Stimulated activated CD4-positive, alpha-beta T cell treated with anti-CD3 and anti-CD28 coated beads, Interleukin-15, amount 100 ng/mL, for 1 hour (primary cell): ENCODE measurements around the gene ZNF839.
"Not testable (repeated sequence)": the region's sequence is repeated elsewhere in the genome, so short reads cannot be mapped to it uniquely, and the experiment has no call there.

Source experiments
- DNase-seq, 2 donors: peaks; one replicate each; pipeline ENCODE4 v3.0.0-alpha.2; 2020; ENCODE audit warnings: low read depth in 1 of 2, low spot score in 1 of 2

ZNF839 gene

DNA sequence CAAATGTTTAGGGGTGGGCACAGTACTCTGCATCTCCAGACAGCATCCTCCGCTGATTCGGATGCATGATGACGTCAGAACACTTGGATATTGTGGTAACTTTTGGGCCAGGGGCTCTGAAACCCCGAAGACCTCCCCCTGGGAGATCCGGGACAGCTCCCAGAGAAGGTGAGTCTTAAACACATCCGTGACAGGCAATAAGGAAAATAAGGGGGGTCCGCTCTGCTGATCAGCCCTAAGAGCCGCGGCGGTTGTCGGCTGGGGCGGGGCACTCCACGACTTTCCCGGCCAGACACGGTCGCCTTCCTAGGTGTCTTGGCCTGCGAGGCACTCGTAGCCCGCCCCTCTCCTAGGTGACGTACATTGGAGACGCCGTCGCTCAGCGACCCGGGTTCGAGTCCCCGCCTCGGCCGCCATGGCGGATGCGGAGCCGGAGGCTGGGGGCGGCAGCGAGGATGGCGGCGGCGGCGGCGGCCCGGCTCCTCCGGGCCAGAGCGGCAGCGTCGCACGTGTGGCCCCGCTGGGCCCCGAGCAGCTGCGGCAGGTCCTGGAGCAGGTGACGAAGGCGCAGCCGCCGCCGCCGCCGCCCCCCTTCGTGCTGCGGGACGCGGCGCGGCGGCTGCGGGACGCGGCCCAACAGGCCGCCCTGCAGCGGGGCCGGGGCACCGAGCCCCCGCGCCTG is at the start of gene ZNF839:
Gene ZNF839, plus strand, starts transcription at position 396 of the 682 bp plus-strand sequence. Its CDS starts 20 bp downstream, at position 416.
- peak; percentile 88 to 96 for DNase-seq

DNA sequence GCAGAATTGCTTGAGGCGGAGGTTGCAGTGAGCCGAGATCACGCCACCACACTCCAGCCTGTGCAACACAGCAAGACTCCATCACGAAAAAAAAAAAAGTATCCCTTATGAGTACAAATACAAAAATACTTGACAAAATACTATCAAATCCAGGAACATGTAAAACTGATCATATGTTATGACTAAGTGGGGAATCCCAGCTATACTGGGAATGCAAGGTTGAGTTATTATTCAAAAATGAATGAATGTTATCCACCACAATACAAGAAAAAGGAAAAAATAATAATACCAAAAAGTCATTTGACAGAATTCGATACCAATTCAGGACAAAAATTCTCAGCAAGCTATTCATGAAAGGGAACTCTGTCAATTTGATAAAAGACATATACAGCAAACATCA is 47.2 kb upstream of the ZNF839 start:
- DNase-seq = no peak

DNA sequence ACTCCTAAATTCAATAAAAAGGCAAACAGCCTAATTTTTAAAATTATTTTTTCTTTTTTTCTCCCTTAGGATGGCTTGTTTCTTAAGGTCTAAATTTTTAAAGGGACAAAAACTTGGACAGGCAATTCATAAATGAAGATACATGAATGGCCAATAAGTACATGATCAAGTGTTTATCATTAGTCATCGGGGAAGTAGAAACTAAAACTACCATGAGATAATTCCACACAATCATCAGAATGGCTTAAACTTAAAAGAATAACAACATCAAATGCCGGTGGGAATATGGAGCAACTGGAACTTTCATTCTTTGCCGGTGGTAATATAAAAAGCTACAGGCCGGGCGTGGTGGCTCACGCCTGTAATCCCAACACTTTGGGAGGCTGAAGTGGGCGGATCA is 43.7 kb upstream of the ZNF839 start:
- no peak for DNase-seq

DNA sequence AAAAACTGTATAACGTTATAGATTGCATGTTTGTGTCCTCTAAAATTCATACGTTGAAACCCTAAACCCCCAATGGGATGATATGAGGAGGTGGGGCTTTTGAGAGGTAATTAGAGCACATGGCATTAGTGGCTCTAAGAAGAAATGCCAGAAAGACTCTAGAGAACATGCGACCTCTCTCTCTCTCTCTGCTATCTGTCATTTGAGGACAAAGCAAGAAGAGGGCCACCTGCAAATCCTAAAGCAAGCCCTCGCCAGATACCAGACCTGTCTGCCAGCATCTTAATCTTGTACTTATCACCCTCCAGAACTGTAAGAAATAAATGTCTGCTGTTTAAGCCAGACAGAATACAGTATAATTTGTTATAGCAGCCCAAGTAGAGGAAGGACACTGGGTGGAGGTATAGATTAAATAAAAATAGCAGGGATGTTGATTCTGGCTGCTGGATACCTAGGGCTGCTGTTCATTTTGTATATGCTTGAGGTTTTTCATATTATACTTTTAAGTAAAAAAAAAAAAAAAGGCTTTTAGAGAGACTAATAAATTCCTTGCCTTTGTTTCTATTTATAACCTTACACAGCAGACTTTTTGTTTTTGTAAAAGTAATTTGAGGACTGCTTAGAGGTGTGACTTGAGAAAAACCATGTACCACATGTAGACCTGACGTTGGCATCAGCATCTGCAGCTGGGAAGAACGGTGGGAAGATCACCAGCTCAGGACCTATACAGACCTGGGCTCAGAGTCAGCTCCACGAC is 41.5 kb upstream of the ZNF839 start:
- no peak for DNase-seq

DNA sequence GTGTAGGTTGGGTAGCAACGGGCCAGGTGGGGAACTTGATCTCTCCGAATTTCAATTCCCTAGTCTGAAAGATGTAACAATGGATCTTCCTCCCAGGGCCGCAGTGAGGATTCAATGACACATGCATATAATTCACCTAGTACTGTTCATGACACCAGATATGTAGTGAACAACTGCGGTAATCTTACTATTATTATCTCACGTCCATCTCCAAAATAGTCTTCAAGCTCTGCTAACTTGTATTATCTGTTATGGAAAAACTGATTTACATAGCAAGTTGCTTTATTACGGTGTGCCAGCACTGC is 41.0 kb upstream of the ZNF839 start:
- DNase-seq = no peak

DNA sequence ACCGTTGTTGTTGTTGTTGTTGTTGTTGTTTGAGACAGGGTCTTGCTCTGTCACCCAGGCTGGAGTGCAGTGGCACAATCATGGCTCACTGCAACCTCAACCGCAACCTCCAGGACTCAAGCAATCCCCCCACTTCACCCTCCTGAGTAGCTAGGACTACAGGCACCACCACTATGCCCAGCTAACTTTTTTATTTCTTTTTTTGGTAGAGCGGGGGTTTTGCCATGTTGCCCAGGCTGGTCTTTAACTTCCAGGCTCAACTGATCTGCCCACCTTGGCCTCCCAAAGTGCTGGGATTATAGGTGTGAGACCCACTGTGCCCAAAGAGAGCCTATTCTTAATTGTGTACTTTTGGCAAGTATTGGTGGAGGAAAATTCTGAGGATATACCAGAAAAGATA is 40.3 kb upstream of the ZNF839 start:
- no peak for DNase-seq

DNA sequence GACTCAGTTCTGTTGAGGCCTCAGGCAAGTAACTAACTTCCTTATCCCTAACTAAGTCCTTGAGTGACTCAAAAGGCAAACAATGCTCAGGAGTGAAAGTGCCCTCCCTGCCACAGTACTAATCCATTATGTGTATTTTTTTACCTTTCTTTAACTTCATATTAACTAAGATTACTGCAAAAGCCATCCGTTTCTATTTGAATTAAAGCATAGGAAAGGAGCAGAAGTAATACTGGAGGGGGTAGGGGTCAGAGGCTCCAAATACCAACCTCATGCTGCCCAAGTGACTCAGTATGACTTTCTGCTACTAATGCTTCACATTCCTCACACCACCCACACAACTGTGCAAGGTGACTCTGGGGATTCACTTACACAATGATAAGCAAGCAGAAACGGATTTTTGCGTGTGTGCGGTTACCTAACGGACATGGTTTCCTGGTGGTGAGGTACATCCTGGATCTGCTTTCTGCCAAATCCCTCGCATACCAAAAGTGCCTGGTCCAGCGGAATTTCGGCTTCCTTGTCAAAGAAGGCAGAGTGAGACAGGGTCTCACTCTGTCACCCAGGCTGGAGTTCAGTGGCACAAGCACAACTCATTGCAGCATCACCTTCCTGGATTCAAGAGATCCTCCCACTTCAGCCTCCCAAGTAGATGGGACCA is 39.7 kb upstream of the ZNF839 start:
- DNase-seq = no peak

DNA sequence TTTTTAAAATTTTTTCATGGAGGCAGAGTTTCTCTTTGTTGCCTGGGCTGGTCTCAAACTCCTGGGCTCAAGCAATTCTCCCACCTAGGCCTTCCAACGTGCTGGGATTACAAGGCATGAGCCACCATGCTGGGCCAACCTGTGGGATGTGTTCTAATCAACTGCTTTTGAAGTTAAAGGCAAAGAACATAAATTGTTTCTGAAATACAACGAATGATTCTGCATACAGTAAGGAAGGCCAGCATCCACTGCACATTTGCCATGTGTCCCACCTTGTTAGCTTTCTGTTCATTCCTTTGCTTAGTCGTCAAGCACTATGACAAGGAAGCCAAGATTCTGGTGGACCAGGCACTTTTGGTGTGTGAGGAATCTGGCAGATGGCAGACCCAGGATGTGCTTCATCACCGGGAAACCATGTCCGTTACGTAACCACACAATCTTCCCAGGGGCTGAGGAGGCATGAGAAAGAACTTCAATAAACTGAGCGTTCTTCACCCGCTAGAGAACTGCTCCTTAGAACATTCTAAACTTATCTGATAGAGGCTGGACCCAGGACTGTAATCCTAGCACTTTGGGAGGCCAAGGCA is 39.1 kb upstream of the ZNF839 start:
- DNase-seq = no peak

DNA sequence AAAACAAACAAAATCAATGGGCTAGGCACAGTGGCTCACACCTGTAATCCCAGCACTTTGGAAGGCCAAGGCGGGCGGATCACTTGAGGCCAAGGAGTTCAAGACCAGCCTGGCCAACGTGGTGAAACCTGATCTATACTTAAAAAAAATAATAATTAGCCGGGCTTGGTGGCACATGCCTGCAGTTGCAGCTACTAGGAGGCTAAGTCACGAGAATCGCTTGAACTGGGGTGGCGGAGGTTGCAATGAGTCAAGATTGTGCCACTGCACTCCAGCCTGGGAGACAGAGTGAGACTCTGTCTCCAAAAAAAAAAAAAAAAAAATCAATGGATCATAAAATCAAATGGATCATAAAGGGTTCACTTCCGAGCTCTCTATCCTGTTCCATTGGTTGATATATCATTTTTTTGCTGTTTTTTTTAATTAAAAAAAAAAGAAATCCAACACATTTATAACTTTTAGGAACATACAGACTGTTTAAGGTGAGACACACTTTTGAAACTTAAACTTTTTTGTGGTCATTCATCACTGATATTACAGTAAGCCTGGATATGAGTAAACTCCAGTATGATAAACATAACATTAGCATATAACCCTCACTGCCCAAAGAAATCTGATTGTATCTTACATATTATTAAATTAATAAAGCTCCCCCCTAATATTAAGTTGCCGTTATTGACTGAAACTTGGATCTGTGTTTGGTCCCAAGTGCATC is 36.6 kb upstream of the ZNF839 start:
- no peak for DNase-seq

DNA sequence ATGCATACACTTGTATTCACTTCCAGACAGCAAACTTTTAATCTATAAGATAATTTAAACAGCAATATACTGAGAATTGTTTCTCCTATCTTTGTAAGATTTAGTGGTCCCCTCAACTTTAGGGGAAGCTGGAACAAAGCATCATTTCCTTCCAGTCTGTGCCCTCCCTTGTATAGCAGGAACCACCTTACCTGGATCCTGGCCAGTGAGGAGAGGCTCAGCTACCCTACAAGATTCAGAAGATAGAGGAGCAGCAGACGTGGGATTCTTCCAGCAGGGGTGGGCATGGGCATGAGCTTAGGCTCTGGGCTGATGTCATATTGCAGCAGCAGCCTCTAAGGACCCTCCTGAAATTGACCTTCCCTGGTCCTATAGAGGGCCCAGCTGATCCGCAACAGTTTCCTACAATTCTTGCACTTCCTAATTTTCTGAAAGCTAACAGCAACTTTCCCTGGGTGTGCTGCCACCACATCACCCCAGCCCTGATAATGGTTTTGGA is 35.9 kb upstream of the ZNF839 start:
- no peak for DNase-seq

DNA sequence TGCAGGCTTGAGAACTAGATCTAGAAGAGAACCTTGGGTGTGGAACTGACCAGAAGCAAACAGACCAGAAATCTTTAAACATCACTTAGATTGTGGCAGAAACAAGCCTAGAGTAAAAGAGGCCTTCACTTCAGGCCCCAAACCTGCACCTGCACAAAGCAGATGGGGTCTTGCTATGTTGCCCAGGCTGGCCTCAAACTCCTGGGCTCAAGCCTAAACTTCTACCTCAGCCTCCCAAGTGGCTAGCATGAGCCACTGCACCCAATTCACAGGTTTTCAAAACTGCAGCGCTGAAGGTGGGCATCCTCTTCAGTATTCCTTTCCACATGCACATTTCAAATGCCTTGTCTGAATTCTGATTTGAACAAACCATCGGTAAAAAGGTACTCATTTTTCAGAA is 34.4 kb upstream of the ZNF839 start:
- DNase-seq = no peak

DNA sequence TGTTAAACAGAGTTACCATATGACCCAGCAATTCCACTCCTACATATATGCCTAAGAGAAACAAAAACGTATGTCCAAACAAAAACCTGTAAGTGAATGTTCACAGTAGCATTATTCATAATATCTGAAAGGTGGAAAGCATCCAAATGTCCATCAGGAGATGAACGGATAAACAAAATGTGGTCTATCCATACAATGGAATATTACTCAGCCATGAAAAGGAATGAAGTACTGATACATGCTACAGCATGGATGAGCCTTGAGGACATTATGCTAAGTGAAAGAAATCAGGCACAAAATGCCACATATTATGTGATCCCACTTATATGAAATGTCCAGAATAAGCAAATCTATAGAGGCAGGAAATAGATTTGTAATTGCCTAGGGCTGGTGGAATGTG is 31.4 kb upstream of the ZNF839 start:
- DNase-seq = no peak

DNA sequence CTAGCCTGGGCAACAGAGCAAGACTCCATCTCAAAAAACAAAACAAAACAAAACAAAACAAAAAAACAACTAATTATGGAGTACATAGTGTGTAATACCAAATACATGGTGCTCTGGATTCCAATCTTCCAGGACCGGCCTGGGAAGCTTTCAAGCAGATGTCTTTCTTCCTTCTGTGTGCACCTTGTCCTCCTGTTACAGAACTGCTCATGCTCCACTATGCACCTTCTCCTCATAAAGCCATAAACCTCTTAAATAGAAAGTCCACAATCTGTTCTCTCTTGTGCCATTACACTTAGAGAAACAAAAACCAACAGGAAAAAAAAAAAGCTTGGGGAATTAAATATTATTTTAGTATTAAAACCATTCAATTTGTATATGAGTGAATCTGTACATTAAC is 27.1 kb upstream of the ZNF839 start:
- no peak for DNase-seq

DNA sequence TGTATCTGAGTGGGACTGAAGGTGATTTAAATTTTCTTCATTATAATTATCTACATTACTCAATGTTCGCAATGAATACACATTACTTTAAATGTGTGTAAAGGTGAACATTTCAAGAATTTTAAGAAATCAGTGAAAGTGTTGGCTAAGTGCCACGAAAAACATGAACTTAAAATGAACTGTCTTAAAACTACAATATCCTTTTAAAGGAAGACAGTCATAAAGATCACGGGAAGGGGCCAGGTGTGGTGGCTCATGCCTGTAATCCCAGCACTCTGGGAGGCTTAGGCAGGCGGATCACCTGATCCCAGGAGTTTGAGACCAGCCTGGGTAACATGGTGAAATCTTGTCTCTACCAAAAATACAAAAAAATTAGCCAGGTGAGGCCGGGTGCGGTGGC is 25.8 kb upstream of the ZNF839 start:
- no peak for DNase-seq

DNA sequence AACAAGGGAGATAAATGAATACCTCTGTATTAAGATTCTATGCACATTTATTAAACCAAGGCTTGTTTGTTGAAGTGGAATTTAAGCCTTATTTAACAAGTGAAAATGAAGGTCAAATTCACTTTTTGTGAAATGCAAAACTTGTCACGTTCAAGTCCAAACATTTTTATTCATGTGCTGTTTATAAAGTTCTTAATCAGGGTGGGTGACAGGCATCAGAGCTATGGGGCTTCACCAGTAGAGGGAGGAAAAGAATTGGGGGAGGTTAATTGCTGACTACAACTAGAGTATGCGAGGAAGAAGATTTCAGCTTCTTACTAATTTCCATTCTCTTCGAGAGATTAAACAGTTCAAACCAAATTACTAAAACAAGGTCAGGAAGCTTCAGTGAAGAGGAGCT is 24.3 kb upstream of the ZNF839 start:
- DNase-seq = no peak

DNA sequence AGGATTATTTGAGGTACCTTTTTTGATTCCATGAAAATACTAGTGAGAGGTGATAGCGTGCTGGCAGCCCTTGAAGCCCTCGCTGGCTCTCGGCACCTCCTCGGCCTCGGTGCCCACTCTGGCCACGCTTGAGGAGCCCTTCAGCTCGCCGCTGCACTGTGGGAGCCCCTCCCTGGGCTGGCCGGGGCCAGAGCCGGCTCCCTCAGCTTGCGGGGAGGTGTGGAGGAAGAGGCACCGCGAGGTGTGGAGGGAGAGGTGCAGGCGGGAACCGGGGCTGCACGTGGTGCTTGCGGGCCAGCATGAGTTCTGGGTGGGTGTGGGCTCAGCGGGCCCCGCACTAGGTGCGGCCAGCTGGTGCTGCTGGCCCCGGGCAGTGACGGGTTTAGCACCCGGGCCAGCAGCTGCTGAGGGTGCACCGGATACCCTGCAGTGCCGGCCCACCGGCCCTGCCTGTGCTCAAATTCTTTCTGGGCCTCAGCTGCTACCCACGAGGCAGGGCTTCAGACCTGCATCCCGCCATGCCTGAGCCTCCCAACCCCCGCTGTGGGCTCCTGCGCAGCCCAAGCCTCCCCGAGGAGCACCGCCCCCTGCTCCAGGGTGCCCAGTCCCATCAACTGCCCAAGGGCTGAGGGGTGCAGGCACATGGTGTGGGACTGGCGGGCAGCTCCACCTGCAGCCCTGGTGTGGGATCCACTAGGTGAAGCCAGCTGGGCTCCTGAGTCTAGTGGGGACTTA is 21.9 kb upstream of the ZNF839 start:
- DNase-seq = no peak

DNA sequence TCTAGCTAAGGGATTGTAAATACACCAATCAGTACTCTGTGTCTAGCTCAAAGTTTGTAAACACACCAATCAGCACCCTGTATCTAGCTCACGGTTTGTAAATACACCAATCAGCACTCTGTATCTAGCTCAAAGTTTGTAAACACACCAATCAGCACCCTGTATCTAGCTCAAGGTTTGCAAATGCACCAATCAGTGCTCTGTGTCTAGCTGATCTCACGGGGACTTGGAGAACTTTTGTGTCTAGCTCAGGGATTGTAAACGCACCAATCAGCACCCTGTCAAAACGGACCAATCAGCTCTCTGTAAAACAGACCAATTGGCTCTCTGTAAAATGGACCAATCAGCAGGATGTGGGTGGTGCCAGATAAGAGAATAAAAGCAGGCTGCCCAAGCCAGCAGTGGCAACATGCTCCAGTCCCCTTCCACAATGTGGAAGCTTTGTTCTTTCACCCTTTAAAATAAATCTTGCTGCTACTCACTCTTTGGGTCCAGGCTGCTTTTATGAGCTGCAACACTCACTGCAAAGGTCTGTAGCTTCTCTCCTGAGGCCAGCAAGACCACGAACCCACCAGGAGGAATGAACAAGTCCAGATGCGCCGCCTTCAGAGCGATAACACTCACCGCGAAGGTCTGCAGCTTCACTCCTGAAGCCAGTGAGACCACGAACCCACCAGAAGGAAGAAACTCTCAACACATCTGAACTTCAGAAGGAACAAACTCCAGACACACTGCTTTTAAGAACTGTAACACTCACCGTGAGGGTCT is 21.1 kb upstream of the ZNF839 start:
- DNase-seq = not testable (repeated sequence)

DNA sequence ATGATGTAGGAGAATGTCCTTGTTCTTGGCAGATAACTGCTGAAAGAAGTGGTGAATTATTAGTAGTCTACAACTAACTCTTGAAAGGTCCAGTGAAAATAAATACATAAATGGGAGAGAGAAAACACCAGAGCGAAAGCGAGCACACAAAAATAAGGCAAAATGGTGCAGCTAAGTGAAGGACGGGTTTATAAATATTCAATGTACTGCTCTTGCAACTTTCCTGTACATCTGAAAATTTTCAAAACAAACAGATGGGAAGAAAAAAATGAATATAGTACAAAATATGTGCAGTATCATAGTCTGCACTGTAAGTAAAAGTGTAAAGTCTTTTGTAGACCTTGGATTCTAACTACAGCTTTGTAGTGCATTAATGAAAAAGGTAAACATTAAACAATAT is 15.9 kb upstream of the ZNF839 start:
- no peak for DNase-seq

DNA sequence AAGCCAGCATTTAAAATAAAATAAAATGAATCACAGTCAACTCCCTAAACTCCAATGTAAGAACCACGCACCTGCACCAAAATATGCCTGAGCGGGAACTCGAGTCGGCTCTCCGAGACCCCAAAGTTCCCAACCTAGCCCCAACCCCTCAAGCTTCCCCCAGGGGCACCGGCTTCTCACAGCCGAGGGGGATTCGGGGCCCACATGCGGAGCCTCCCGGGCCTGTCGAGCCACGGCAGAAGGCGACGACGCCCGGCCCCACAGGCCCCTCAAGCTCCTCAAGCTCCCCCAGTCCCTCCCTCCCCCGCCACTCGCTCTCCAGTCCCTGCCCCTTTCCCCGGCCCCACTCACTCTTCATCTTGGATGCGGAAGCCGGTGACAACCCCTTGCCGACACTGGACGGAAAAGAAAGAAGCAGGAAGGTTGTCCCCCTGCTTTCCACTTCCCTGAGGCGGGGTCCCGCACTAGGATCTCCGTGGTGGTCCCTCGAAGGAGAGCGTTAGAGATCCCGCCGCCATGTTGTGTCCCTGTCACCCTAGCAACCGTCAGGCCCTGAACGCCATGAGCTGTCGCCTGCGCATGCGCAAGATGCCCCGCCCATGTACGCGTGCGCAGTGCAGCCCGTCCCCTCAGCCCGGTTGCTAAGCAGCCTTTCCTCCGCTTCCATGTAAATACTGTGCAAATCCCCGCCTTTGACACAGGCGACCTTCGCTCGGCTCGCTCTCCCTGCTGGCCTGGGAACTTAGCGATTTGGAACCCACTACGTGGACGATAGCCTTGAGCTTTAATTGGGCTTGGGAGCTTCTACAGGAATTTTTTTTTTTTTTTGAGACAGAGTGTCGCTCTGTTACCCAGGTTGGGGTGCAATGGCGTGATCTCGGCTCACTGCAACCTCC is 14.7 kb upstream of the ZNF839 start, which contains the start of gene MOK:
Gene MOK, minus strand, starts transcription at position 554 of the 896 bp plus-strand sequence. Its CDS starts 196 bp downstream, at position 358.
- DNase-seq = peak; percentile 95 to 96
